Karpas-422 (cell line): ENCODE measurements around the gene IRF2. TPM values are rescaled to one million over a fixed set of nuclear protein-coding genes. Genes with fewer than 3 reads are reported as not detected.
A peak's percentile ranks its signal among the peaks of the same experiment; 100 is the strongest.

Experiments
- DNase-seq: peaks from one replicate; pipeline ENCODE4 v3.0.0-alpha.2; 2015
- H2AFZ ChIP-seq: fragments of 200-600 bp; sonication (generic); 2 replicates; pipeline ENCODE4 v1.6.1; 2014; ENCODE audit warnings: antibody characterized with exemption, low read length, mixed read lengths
- H3K27ac ChIP-seq: fragments of 200-600 bp; sonication (generic); 2 replicates; pipeline ENCODE4 v1.5.1; 2014; ENCODE audit warnings: mild to moderate bottlenecking, low read length, moderate library complexity
- H3K27me3 ChIP-seq: fragments of 200-600 bp; sonication (generic); 2 replicates; pipeline ENCODE4 v1.6.1; 2014; ENCODE audit warnings: low read length, mixed read lengths
- H3K36me3 ChIP-seq: fragments of 200-600 bp; sonication (generic); 2 replicates; pipeline ENCODE4 v1.6.1; 2014; ENCODE audit warnings: low read length, mixed read lengths; ENCODE audit not compliant: insufficient read depth
- H3K4me1 ChIP-seq: fragments of 200-600 bp; sonication (generic); 2 replicates; pipeline ENCODE4 v1.6.1; 2014; ENCODE audit warnings: mild to moderate bottlenecking, low read length, mixed read lengths
- H3K4me2 ChIP-seq: fragments of 200-600 bp; sonication (generic); 2 replicates; pipeline ENCODE4 v1.6.1; 2014; ENCODE audit warnings: low read length, low read depth, mild to moderate bottlenecking; ENCODE audit not compliant: poor library complexity, severe bottlenecking
- H3K4me3 ChIP-seq: fragments of 200-600 bp; sonication (generic); 2 replicates; pipeline ENCODE4 v1.5.1; 2014; ENCODE audit warnings: mild to moderate bottlenecking, antibody characterized with exemption, low read length, mixed read lengths
- H3K79me2 ChIP-seq: fragments of 200-600 bp; sonication (generic); 2 replicates; pipeline ENCODE4 v1.6.1; 2014; ENCODE audit warnings: mild to moderate bottlenecking, low read length, mixed read lengths
- H3K9ac ChIP-seq: fragments of 200-600 bp; sonication (generic); 2 replicates; pipeline ENCODE4 v1.6.0; 2014; ENCODE audit warnings: low read length
- H3K9me2 ChIP-seq: fragments of 200-600 bp; sonication (generic), shearing (Covaris generic); replicated peaks from 2 replicates; pipeline ENCODE4 v1.6.0; 2014; ENCODE audit warnings: mild to moderate bottlenecking, low read length, moderate library complexity; ENCODE audit not compliant: insufficient read depth
- H3K9me3 ChIP-seq: fragments of 300-700, 200-600 bp; sonication (generic); 2 replicates; pipeline ENCODE4 v1.6.1; 2014; ENCODE audit warnings: low read length, mixed read lengths
- H4K20me1 ChIP-seq: fragments of 200-600 bp; sonication (generic); 2 replicates; pipeline ENCODE4 v1.6.1; 2014; ENCODE audit warnings: mild to moderate bottlenecking, antibody characterized with exemption, low read length, low read depth; ENCODE audit not compliant: insufficient read depth
- total RNA-seq: library from RNA; depleted of rRNA; stranded (reverse); fragments of >200 nt; shearing (Covaris generic); gene quantifications from 2 replicates; pipeline ENCODE4 v1.2.3, GENCODE V29; 2014; ENCODE audit warnings: low replicate concordance

Gene IRF2
- total RNA-seq, 1 experiment from 2014 or later: 35.5 TPM

- Histone ChIP-seq H3K36me3 (no peaks in the 10 kb centered on the region), H3K27me3 (no peaks in the 10 kb centered on the region), H3K9me3 (no peaks in the 10 kb centered on the region), H3K27ac (peak overlapping the region; percentile 37; the same call in 1 of the 2 replicates), H3K9ac (no peak overlapping the region), H3K9me2 (no peaks in the 10 kb centered on the region), H4K20me1 (0 out of 2 replicates have a peak, but pooled peaks cover 1% of the 10 kb centered on the region), H3K4me2 (no peak overlapping the region), H3K4me1 (peaks cover 51% of the 10 kb centered on the region), H3K4me3 (no peak overlapping the region), H2AFZ (no peak overlapping the region), H3K79me2 (peaks cover 80% of the 10 kb centered on the region)
- DNase-seq: no peak
Measured at GRCh38 chr4:184451726-184452125, 22.6 kb downstream of the IRF2 start.

DNA sequence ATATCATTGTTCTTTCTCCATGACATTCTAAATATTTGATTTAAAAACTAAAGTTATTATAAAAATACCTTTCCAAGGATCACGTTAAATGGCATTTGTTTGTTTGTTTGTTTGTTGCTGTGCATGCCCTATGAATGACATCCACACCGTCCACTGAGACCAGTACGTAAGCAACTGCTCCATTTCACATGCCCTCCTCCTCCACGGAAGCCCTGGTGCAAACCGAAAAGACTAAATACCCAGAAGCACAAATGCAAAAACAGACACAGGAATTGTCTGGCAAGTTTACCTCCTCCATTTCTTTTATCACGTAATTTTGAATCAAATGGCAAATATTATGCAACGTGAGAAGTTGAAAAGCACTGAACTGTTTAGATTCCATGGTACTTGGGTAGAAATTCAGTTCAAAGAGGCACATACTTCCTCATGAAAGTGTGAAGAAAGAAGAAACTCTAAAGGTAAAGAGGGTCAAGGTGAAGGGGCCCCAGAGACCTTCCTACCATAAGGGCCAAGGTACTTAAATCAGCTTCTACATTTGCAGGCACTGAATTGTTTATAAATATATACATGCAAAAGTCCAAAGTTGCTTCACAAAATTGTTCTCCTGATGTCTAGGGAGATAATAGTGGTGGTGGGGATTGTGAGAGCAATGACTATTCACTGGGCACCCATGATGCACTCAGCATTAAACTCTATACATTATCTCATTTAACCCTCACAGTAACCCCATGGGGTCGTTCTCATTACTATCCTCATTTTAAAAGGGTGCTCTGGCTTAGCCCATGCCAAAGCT lies 23.4 kb downstream of the IRF2 start:
- Histone ChIP-seq H3K27me3 (no peaks in the 10 kb centered on the region), H3K27ac (peak overlapping the region; percentile 37), H3K36me3 (no peaks in the 10 kb centered on the region), H3K9ac (no peak overlapping the region), H2AFZ (no peak overlapping the region), H3K9me3 (no peaks in the 10 kb centered on the region), H3K4me1 (peaks cover 51% of the 10 kb centered on the region), H3K4me3 (no peak overlapping the region), H4K20me1 (no peaks in the 10 kb centered on the region), H3K9me2 (no peaks in the 10 kb centered on the region), H3K4me2 (peak overlapping the region; percentile 56), H3K79me2 (peaks cover 77% of the 10 kb centered on the region)
- no peak for DNase-seq

GRCh38 chr4:184450045-184450444 lies 24.3 kb downstream of the IRF2 start:
- Histone ChIP-seq H3K27ac (peak overlapping the region; percentile 37; the same call in 1 of the 2 replicates), H3K27me3 (no peaks in the 10 kb centered on the region), H2AFZ (no peak overlapping the region), H3K9me3 (no peaks in the 10 kb centered on the region), H3K9me2 (no peaks in the 10 kb centered on the region), H4K20me1 (no peaks in the 10 kb centered on the region), H3K4me1 (peaks cover 51% of the 10 kb centered on the region), H3K36me3 (no peaks in the 10 kb centered on the region), H3K79me2 (peaks cover 77% of the 10 kb centered on the region), H3K9ac (no peak overlapping the region), H3K4me2 (peak overlapping the region; percentile 56), H3K4me3 (no peak overlapping the region)
- no peak for DNase-seq

DNA sequence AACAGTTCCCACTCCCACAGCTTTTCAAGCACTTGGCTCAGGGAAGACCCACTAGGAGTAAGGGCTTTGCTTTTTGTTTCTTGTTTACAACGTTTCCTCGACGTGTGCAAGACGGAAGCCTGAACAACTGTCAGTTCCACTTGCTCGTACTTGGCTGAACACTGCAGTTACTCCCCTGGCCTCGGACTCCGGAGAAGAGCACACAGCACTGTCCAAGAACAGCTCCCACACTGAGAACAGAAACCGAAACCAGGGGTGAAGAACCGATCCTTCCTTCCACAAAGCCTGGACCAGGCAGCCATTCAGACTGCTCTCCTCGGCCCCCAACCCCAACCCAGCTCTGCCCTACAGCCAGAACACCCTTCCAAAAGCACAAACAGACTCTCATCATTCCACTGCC lies 25.5 kb downstream of the IRF2 start:
- Histone ChIP-seq H3K9ac (no peak overlapping the region), H3K9me3 (no peaks in the 10 kb centered on the region), H3K4me1 (peaks cover 42% of the 10 kb centered on the region), H4K20me1 (no peaks in the 10 kb centered on the region), H3K4me3 (no peak overlapping the region), H3K27ac (no peak overlapping the region), H3K9me2 (no peaks in the 10 kb centered on the region), H3K27me3 (no peaks in the 10 kb centered on the region), H3K79me2 (peaks cover 85% of the 10 kb centered on the region), H2AFZ (no peak overlapping the region), H3K36me3 (no peaks in the 10 kb centered on the region), H3K4me2 (no peak overlapping the region)
- DNase-seq: no peak

DNA sequence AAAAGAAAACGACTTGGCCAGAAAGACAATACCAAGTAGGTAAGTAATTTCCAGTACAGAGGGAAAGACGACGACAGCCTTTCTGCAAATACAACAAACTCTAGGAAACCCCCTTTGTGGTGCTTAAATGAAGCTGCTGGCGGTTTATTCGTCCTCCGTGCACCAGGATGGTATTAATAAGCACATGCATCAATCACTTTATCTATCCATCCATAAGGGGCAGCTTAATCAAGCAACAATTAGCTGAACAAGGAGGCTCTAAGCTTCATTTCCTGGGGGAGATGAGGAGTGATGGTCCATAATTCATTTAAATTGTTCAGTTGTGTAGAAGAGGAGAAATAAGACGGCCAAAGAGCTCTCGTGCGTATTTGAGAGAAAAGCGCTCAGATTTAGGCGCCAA lies 26.2 kb downstream of the IRF2 start:
- peaks cover 90% of the 10 kb centered on the region for H3K79me2 ChIP-seq
- no peak overlapping the region for H3K27ac ChIP-seq
- H2AFZ ChIP-seq: no peak overlapping the region
- H3K9ac ChIP-seq: no peak overlapping the region
- no peaks in the 10 kb centered on the region for H3K36me3 ChIP-seq
- H3K27me3 ChIP-seq: no peaks in the 10 kb centered on the region
- no peaks in the 10 kb centered on the region for H3K9me2 ChIP-seq
- no peaks in the 10 kb centered on the region for H4K20me1 ChIP-seq
- peaks cover 36% of the 10 kb centered on the region for H3K4me1 ChIP-seq
- no peak overlapping the region for H3K4me2 ChIP-seq
- DNase-seq: no peak
- no peaks in the 10 kb centered on the region for H3K9me3 ChIP-seq
- no peak overlapping the region for H3K4me3 ChIP-seq

DNA sequence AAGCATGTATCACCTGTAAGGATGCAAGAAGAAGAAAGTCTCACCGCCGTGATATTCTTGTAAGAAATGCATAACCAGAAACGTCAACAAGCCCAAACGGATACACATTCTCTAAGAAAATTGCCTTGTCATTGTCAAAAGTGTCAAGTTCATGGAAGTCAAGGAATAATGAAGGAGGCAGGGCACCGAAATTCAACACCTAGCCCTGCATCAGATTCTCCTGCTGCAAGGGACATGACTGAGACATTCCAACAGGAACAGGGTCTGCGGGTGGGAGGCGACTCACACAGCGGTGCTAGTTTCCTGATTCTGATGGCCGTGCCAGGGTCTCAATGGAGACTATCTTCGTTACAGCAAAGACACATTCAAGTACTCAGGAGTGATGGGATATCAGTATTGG lies 26.7 kb downstream of the IRF2 start:
- Histone ChIP-seq H3K4me3 (no peak overlapping the region), H3K9me2 (no peaks in the 10 kb centered on the region), H3K27me3 (no peaks in the 10 kb centered on the region), H3K27ac (no peak overlapping the region), H4K20me1 (no peaks in the 10 kb centered on the region), H3K4me2 (no peak overlapping the region), H3K9ac (no peak overlapping the region), H2AFZ (no peak overlapping the region), H3K36me3 (no peaks in the 10 kb centered on the region), H3K79me2 (peaks cover 87% of the 10 kb centered on the region), H3K4me1 (peaks cover 31% of the 10 kb centered on the region), H3K9me3 (no peaks in the 10 kb centered on the region)
- DNase-seq: no peak

DNA sequence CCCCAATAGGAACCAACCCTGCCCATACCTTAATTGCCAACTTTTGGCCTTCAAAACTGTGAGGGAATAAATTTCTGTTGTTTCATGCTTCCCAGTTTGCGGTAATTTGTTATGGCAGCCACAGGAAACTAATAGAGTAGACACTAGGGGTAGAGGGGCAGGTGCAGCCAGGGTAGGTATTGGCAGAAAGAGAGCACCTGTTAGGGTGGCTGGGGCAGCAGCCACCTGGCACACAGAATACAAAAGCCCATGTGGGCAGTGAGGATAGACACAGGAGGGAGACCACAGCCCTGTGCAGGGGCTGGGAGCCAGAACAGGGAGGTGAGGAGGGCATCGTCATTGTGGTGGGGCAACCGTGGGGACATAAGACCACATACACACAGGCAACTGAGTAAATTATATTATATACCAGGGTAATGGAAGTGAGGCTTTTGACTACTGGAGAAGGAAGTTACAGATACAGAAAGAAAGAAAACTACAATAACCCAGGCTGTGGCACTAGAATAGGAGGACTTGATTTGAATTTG lies 28.2 kb downstream of the IRF2 start:
- no peaks in the 10 kb centered on the region for H3K36me3 ChIP-seq
- DNase-seq: no peak
- no peaks in the 10 kb centered on the region for H3K27me3 ChIP-seq
- peaks cover 84% of the 10 kb centered on the region for H3K79me2 ChIP-seq
- H3K9ac ChIP-seq: no peak overlapping the region
- no peak overlapping the region for H3K27ac ChIP-seq
- H3K9me2 ChIP-seq: no peaks in the 10 kb centered on the region
- no peak overlapping the region for H3K4me3 ChIP-seq
- H4K20me1 ChIP-seq: no peaks in the 10 kb centered on the region
- H2AFZ ChIP-seq: no peak overlapping the region
- H3K4me1 ChIP-seq: peaks cover 19% of the 10 kb centered on the region
- no peak overlapping the region for H3K4me2 ChIP-seq
- H3K9me3 ChIP-seq: no peaks in the 10 kb centered on the region

GRCh38 chr4:184444953-184445309 lies 29.4 kb downstream of the IRF2 start:
- no peak overlapping the region for H3K4me2 ChIP-seq
- H3K36me3 ChIP-seq: no peaks in the 10 kb centered on the region
- no peaks in the 10 kb centered on the region for H4K20me1 ChIP-seq
- H3K9me3 ChIP-seq: no peaks in the 10 kb centered on the region
- H3K27ac ChIP-seq: no peak overlapping the region
- no peaks in the 10 kb centered on the region for H3K27me3 ChIP-seq
- no peak overlapping the region for H3K9ac ChIP-seq
- H3K9me2 ChIP-seq: no peaks in the 10 kb centered on the region
- peaks cover 86% of the 10 kb centered on the region for H3K79me2 ChIP-seq
- H3K4me1 ChIP-seq: peaks cover 6% of the 10 kb centered on the region
- H3K4me3 ChIP-seq: no peak overlapping the region
- DNase-seq: no peak
- H2AFZ ChIP-seq: no peak overlapping the region
